Fibroblast of peridontal ligament (primary cell): ENCODE data around the gene PRKG1.

Source experiments
- DNase-seq: peaks from one replicate; pipeline ENCODE4 v3.0.0-alpha.2; 2010; ENCODE audit errors: extremely low read depth

The PRKG1 gene

GRCh38 chr10:51076299-51076841 is 2.1 kb downstream of the PRKG1 start:
- no peak for DNase-seq

- no peak for DNase-seq
Observed at GRCh38 chr10:51077074-51077473, 2.8 kb downstream of the PRKG1 start.

GRCh38 chr10:51077507-51077906 is 3.2 kb downstream of the PRKG1 start:
- DNase-seq, result no peak

GRCh38 chr10:51079331-51079730 is 5.0 kb downstream of the PRKG1 start:
- DNase-seq, result no peak

GRCh38 chr10:51079766-51080165 is 5.5 kb downstream of the PRKG1 start:
- DNase-seq, result no peak

GRCh38 chr10:51080311-51081006 is 6.2 kb downstream of the PRKG1 start:
- DNase-seq, result no peak

- DNase-seq, result no peak
Observed at GRCh38 chr10:51082857-51083256, 8.6 kb downstream of the PRKG1 start.

GRCh38 chr10:51083356-51083853 is 9.1 kb downstream of the PRKG1 start:
- peak; percentile 51 for DNase-seq

GRCh38 chr10:51085204-51085603 is 10.9 kb downstream of the PRKG1 start:
- no peak for DNase-seq

- DNase-seq, result no peak
Observed at GRCh38 chr10:51086710-51087109, 12.4 kb downstream of the PRKG1 start.

GRCh38 chr10:51087114-51087513 is 12.8 kb downstream of the PRKG1 start:
- no peak for DNase-seq

GRCh38 chr10:51090190-51090589 is 15.9 kb downstream of the PRKG1 start:
- DNase-seq, result peak; percentile 60

GRCh38 chr10:51092402-51092801 is 18.1 kb downstream of the PRKG1 start:
- peak; percentile 74 for DNase-seq

GRCh38 chr10:51095444-51095843 is 21.2 kb downstream of the PRKG1 start:
- no peak for DNase-seq

GRCh38 chr10:51097546-51097945 is 23.3 kb downstream of the PRKG1 start:
- no peak for DNase-seq

- peak; percentile 65 for DNase-seq
Observed at GRCh38 chr10:51100221-51100620, 25.9 kb downstream of the PRKG1 start.

GRCh38 chr10:51103554-51104217 is 29.4 kb downstream of the PRKG1 start:
- no peak for DNase-seq

- DNase-seq, result no peak
Observed at GRCh38 chr10:51106311-51106945, 32.1 kb downstream of the PRKG1 start.

GRCh38 chr10:51108406-51108805 is 34.1 kb downstream of the PRKG1 start:
- DNase-seq, result no peak

- peak; percentile 55 for DNase-seq
Observed at GRCh38 chr10:51109801-51110533, 35.7 kb downstream of the PRKG1 start.

GRCh38 chr10:51112013-51112412 is 37.7 kb downstream of the PRKG1 start:
- peak; percentile 38 for DNase-seq

- no peak for DNase-seq
Observed at GRCh38 chr10:51113007-51113406, 38.7 kb downstream of the PRKG1 start.
